GM23248 (cell line): ENCODE results near the gene TNRC6C.

Experiments used
- EZH2 ChIP-seq: fragments of 200-600 bp; sonication (generic); IDR thresholded peaks from 2 replicates; pipeline ENCODE4 v1.6.1; 2018; ENCODE audit warnings: antibody characterized with exemption, mild to moderate bottlenecking; ENCODE audit not compliant: insufficient read depth, poor library complexity, severe bottlenecking
- EZH2phosphoT487 ChIP-seq: fragments of 200-600 bp; sonication (generic); IDR thresholded peaks from 2 replicates; pipeline ENCODE4 v1.6.1; 2018; ENCODE audit warnings: antibody characterized with exemption, moderate library complexity, mild to moderate bottlenecking, low read depth; ENCODE audit not compliant: insufficient read depth

DNA sequence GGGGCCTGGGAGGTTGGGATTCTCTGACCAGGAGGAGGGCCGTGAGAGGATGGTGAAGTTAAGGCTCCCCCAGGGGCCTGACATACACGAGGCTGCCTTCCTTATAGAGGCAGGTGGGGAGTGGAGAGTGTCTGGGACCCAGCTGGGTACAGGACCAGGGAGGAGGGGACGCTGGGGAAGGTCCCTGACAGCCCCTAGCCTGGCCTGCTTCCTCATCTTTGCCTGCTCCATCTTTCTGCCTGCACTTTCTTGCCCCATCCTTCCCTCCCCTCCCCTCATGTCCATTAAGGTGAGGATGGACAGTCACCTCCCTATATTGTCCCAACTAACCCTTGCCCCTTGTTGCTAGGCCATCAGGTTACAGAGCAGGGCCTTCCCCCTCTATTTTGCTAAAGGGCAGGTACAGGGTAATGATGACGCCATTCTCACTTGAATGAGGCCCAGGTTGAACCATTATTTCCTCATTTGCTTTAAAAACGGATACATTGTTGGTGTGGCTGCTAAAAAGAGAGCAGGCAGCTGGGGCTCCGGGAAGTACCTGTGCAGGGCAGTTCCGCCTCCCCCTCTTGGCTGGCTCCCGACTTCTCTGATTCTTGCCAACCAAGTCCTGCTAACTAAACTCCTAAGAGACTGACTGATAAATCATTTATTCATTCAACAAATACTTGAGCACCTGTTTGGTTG lies 189.0 kb downstream of the TNRC6C start:
- TF ChIP-seq EZH2 (no peak), EZH2phosphoT487 (no peak)
